Neural cell (in vitro differentiated cells): ENCODE data around the gene CSTF1. TPM values are rescaled to one million over a fixed set of nuclear protein-coding genes. Genes with fewer than 3 reads are reported as not detected.

Experiments
- H2AFZ ChIP-seq: fragments of 200-600, 300-800 bp; sonication (generic), shearing (Covaris generic); 2 replicates; pipeline ENCODE4 v1.6.0; 2014; ENCODE audit warnings: low read depth, mild to moderate bottlenecking, antibody characterized with exemption, low read length, moderate library complexity
- H3F3A ChIP-seq: fragments of 200-600 bp; shearing (Covaris generic); 2 replicates; pipeline ENCODE4 v1.6.1; 2016; ENCODE audit warnings: mild to moderate bottlenecking, moderate library complexity, mixed read lengths, antibody characterized with exemption, low read length; ENCODE audit not compliant: insufficient read depth, poor library complexity, severe bottlenecking
- H3K27ac ChIP-seq: fragments of 200-600, 300-800 bp; sonication (generic), shearing (Covaris generic); 2 replicates; pipeline ENCODE4 v1.5.1; 2014; ENCODE audit warnings: mild to moderate bottlenecking, low read length, moderate library complexity
- H3K27me3 ChIP-seq: fragments of 300-800, 200-600 bp; sonication (generic), shearing (Covaris generic); 2 replicates; pipeline ENCODE4 v1.6.0; 2014; ENCODE audit warnings: mild to moderate bottlenecking, low read depth, low read length, moderate library complexity; ENCODE audit not compliant: insufficient read depth
- H3K36me3 ChIP-seq: fragments of 300-800, 200-600 bp; sonication (generic), shearing (Covaris generic); 2 replicates; pipeline ENCODE4 v1.5.1; 2014; ENCODE audit warnings: mild to moderate bottlenecking, antibody characterized with exemption, low read length, moderate library complexity; ENCODE audit not compliant: insufficient read depth
- H3K4me2 ChIP-seq: fragments of 300-800, 200-600 bp; sonication (generic), shearing (Covaris generic); 2 replicates; pipeline ENCODE4 v1.6.0; 2014; ENCODE audit warnings: mild to moderate bottlenecking, low read length
- H3K4me3 ChIP-seq: fragments of 300-800, 200-600 bp; sonication (generic), shearing (Covaris generic); 2 replicates; pipeline ENCODE4 v1.5.1; 2014; ENCODE audit warnings: mild to moderate bottlenecking, low read length, moderate library complexity
- H3K79me2 ChIP-seq: fragments of 200-600 bp; shearing (Covaris generic); replicated peaks from 2 replicates; pipeline ENCODE4 v1.6.0; 2014; ENCODE audit warnings: mild to moderate bottlenecking, low read length, moderate library complexity; ENCODE audit not compliant: insufficient read depth
- H3K9ac ChIP-seq: fragments of 300-800, 200-600 bp; sonication (generic), shearing (Covaris generic); 2 replicates; pipeline ENCODE4 v1.6.1; 2016; ENCODE audit warnings: mild to moderate bottlenecking, low read length, mixed read lengths
- H3K9me2 ChIP-seq: fragments of 200-600 bp; shearing (Covaris generic); 2 replicates; pipeline ENCODE4 v1.6.1; 2016; ENCODE audit warnings: mild to moderate bottlenecking, low read length, mixed read lengths; ENCODE audit not compliant: insufficient read depth
- H3K9me3 ChIP-seq: fragments of 200-600, 300-800 bp; sonication (generic), shearing (Covaris generic); 2 replicates; pipeline ENCODE4 v1.6.1; 2016; ENCODE audit warnings: mild to moderate bottlenecking, mixed run types, low read length, moderate library complexity, mixed read lengths
- H4K20me1 ChIP-seq: fragments of 200-600 bp; shearing (Covaris generic); 2 replicates; pipeline ENCODE4 v1.6.1; 2016; ENCODE audit warnings: mild to moderate bottlenecking, mixed run types; ENCODE audit not compliant: insufficient read depth
- EP300 ChIP-seq: fragments of 450-650 bp; conservative IDR thresholded peaks from 2 replicates; pipeline ENCODE4 v1.6.1; 2014; ENCODE audit warnings: antibody characterized with exemption, mild to moderate bottlenecking, moderate library complexity; ENCODE audit not compliant: poor library complexity, severe bottlenecking
- EZH2 ChIP-seq: fragments of 200-600, 300-800 bp; shearing (Covaris generic), sonication (generic); IDR thresholded peaks from 2 replicates; pipeline ENCODE4 v1.6.1; 2014; ENCODE audit warnings: antibody characterized with exemption, low read length, borderline replicate concordance, mild to moderate bottlenecking; ENCODE audit not compliant: insufficient read depth, poor library complexity, severe bottlenecking
- MXI1 ChIP-seq: fragments of 450-650 bp; conservative IDR thresholded peaks from 2 replicates; pipeline ENCODE4 v1.6.1; 2014; ENCODE audit warnings: antibody characterized with exemption, mild to moderate bottlenecking; ENCODE audit not compliant: poor library complexity, severe bottlenecking
- POLR2AphosphoS5 ChIP-seq: IDR thresholded peaks from 2 replicates; pipeline ENCODE4 v1.6.1; 2012
- RAD21 ChIP-seq: fragments of 450-650 bp; conservative IDR thresholded peaks from 2 replicates; pipeline ENCODE4 v1.6.1; 2014; ENCODE audit warnings: antibody characterized with exemption, mild to moderate bottlenecking, moderate library complexity
- REST ChIP-seq: IDR thresholded peaks from 2 replicates; pipeline ENCODE4 v1.6.1; 2012; ENCODE audit warnings: borderline replicate concordance
- SMC3 ChIP-seq: fragments of 450-650 bp; conservative IDR thresholded peaks from 2 replicates; pipeline ENCODE4 v1.6.1; 2014; ENCODE audit warnings: antibody characterized with exemption, mild to moderate bottlenecking, moderate library complexity; ENCODE audit not compliant: poor library complexity
- TAF1 ChIP-seq: IDR thresholded peaks from 2 replicates; pipeline ENCODE4 v1.6.1; 2012; ENCODE audit warnings: low read depth
- polyA plus RNA-seq: library from polyadenylated mRNA; depleted of rRNA; stranded (reverse); fragments of >200 nt; gene quantifications from 2 replicates; pipeline ENCODE4 v1.2.3, GENCODE V29; 2014
- TF ChIP-seq, protein P1 (sequence below): fragments of 450-650 bp; IDR thresholded peaks from 2 replicates; pipeline ENCODE4 v1.5.1; 2014; ENCODE audit warnings: antibody characterized with exemption, mild to moderate bottlenecking, moderate library complexity; ENCODE audit not compliant: poor library complexity, severe bottlenecking

CSTF1 gene
- polyA plus RNA-seq, 1 donor from 2014 or later, result 24.0 TPM

DNA sequence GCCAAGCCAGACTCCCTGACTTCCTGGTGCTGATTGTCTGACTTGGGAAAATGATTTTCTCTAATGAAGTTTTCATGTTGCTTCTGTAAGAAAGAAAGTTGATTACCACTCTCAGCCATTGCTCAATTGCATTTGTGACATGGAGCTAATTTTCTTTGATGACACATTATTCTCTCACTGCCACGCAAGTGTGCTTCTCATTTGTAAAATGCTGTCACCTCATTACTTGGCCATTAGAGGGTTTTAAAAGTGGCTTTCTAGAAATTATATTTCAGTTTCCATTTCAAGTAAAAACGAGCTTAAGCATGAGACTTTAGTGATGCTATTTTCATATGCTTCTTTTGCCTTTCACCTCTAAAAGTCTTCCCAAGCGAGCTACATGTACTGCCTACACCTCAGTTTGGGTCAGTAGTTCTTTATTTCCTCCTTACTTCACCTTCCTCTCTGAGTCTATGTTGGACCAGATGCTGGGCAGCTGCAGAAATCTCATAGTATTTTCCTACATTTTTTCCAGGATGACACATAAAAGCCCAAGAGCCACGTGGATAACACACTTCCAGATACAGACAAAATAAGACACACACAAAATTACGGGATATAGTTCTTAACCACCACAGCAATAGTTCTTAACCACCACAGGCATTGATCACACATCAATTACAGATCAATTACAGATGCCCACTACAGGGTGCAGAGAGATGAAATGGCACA is 39.9 kb upstream of the CSTF1 start:
- H3F3A ChIP-seq, result no peaks in the 10 kb centered on the region
- H2AFZ ChIP-seq, result no peak overlapping the region
- TF ChIP-seq SMC3 (no peak), EZH2 (no peak), MXI1 (no peak), RAD21 (no peak), POLR2AphosphoS5 (no peak)
- no peaks in the 10 kb centered on the region for H3K9me2 ChIP-seq
- no peaks in the 10 kb centered on the region for H3K79me2 ChIP-seq
- no peak overlapping the region for H3K4me3 ChIP-seq
- no peak overlapping the region for H3K4me2 ChIP-seq
- H3K36me3 ChIP-seq, result no peaks in the 10 kb centered on the region
- H3K27ac ChIP-seq, result no peak overlapping the region
- no peaks in the 10 kb centered on the region for H3K27me3 ChIP-seq
- no peaks in the 10 kb centered on the region for H3K9me3 ChIP-seq
- no peaks in the 10 kb centered on the region for H4K20me1 ChIP-seq
- H3K9ac ChIP-seq, result no peak overlapping the region

GRCh38 chr20:56353356-56353755 is 39.1 kb upstream of the CSTF1 start:
- Histone ChIP-seq H3K4me3 (no peak overlapping the region), H3K9ac (no peak overlapping the region), H3K4me2 (no peak overlapping the region), H3K79me2 (no peaks in the 10 kb centered on the region), H4K20me1 (no peaks in the 10 kb centered on the region), H3K27ac (no peak overlapping the region), H3F3A (no peaks in the 10 kb centered on the region), H2AFZ (no peak overlapping the region), H3K9me2 (no peaks in the 10 kb centered on the region), H3K27me3 (no peaks in the 10 kb centered on the region), H3K9me3 (no peaks in the 10 kb centered on the region), H3K36me3 (no peaks in the 10 kb centered on the region)
- TF ChIP-seq TAF1, result no peak
- TF ChIP-seq POLR2AphosphoS5, result no peak
- TF ChIP-seq RAD21, result no peak
- TF ChIP-seq, protein P1, sequence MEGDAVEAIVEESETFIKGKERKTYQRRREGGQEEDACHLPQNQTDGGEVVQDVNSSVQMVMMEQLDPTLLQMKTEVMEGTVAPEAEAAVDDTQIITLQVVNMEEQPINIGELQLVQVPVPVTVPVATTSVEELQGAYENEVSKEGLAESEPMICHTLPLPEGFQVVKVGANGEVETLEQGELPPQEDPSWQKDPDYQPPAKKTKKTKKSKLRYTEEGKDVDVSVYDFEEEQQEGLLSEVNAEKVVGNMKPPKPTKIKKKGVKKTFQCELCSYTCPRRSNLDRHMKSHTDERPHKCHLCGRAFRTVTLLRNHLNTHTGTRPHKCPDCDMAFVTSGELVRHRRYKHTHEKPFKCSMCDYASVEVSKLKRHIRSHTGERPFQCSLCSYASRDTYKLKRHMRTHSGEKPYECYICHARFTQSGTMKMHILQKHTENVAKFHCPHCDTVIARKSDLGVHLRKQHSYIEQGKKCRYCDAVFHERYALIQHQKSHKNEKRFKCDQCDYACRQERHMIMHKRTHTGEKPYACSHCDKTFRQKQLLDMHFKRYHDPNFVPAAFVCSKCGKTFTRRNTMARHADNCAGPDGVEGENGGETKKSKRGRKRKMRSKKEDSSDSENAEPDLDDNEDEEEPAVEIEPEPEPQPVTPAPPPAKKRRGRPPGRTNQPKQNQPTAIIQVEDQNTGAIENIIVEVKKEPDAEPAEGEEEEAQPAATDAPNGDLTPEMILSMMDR, result no peak
- TF ChIP-seq EZH2, result no peak
- TF ChIP-seq MXI1, result no peak
- TF ChIP-seq EP300, result no peak
- no peak for TF ChIP-seq SMC3
- TF ChIP-seq REST, result no peak
